Measurements from ENCODE around the gene FAM193A.

DNA sequence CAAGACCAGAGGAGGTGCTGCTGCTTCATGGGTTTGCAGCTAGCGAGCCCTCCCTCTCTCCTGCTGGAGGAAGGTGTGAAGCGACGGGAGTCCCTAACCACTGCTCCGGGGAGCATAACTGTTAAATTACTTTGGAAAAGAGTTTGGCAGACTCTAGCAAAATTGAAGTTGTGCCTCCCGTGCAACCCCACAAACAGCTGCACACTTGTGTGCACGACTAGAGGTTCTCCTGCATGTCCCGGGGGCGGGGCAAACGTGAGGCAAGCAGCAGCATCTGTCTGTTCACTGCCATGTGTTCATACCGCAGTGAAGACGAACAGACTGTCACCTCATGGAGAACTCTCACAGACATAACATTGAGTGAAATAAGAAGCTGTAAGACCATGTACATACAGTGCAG is 185.1 kb downstream of the FAM193A start:
- TF ChIP-seq, protein P1, sequence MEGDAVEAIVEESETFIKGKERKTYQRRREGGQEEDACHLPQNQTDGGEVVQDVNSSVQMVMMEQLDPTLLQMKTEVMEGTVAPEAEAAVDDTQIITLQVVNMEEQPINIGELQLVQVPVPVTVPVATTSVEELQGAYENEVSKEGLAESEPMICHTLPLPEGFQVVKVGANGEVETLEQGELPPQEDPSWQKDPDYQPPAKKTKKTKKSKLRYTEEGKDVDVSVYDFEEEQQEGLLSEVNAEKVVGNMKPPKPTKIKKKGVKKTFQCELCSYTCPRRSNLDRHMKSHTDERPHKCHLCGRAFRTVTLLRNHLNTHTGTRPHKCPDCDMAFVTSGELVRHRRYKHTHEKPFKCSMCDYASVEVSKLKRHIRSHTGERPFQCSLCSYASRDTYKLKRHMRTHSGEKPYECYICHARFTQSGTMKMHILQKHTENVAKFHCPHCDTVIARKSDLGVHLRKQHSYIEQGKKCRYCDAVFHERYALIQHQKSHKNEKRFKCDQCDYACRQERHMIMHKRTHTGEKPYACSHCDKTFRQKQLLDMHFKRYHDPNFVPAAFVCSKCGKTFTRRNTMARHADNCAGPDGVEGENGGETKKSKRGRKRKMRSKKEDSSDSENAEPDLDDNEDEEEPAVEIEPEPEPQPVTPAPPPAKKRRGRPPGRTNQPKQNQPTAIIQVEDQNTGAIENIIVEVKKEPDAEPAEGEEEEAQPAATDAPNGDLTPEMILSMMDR (IDR thresholded peaks at IDR 0.05; ENCODE audit: insufficient read depth, low read depth, low read length): no peak
- TF ChIP-seq EZH2 (IDR thresholded peaks at IDR 0.05; ENCODE audit: insufficient read depth, low read length): no peak
